NCI-H1092 treated with DMSO at 0.1 percent for 48 hours (cell line): ENCODE data around the gene GHR.
A peak's percentile ranks its signal among the peaks of the same experiment; 100 is the strongest.

ENCODE experiments used
- DNase-seq: peaks from one replicate; lab custom pipeline; 2025; lab: John Stamatoyannopoulos, UW

GHR gene

DNA sequence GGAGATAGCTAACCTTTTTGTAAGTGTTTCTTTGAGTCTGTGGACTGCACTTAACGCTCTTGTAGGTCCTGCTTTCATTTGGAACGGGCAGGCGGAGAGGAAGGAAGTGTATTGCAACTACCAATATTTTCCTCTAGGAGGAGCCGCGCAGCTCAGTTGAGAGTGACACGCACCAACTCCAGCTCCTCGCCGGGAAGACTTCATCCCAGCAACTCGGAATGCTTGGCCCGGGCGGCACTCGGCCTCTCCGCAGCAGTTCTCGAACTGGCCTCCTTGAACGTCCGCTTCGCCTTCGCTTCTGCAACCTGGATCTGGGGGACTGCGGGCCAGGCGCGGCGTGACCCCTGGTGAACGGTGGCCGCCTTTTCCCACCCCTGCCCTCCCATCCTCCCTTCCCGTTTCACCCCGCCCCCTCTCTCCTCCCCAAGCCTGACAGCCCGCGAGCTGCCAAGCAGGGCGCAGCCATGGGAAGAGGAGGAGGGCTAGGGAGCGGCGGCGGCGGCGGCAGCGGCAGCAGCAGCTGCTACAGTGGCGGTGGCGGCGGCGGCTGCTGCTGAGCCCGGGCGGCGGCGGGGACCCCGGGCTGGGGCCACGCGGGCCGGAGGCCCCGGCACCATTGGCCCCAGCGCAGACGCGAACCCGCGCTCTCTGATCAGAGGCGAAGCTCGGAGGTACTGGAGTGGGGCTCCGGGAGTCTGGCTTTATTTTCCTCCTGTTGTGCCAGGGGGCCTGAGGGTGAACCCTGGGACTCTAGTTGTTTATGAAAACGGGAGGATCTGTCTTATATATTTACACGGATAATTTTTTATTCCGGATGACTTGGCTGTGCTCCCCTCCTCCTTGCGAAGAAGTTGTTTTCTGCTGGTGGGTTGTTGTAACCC lies at the start of gene GHR:
Gene GHR (plus strand): TSS at position 155 of the 881 bp plus-strand sequence. CDS start 142,436 bp downstream, outside the sequence.
- DNase-seq = peak; percentile 58

DNA sequence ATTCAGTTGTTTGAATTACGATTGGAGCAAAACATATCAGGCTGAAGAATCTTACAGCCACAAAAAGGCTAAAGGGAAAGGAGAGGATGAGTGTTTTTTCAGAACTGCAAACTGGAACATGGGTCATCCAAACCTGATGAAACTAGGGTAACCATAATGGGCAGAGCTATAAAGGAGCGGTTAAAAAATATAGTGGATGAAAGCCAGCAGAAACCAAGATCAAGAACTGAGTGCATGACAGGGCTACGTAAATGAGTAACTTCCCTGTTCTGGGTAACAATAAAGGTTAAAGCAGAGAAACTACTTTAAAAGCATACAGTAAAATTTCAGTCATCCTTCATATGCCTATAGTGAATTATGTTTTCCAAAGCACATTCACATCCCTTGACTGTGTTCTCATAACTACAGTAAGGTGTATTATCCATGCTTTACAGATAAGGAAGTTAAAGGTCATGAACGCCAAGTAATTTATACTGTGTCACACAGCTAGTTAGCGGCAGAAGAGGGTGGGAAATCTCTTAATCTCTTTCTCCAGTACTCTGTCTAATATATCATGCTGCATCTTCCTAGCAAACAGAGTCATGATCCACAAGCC lies 48.5 kb upstream of the GHR start:
- DNase-seq = no peak

DNA sequence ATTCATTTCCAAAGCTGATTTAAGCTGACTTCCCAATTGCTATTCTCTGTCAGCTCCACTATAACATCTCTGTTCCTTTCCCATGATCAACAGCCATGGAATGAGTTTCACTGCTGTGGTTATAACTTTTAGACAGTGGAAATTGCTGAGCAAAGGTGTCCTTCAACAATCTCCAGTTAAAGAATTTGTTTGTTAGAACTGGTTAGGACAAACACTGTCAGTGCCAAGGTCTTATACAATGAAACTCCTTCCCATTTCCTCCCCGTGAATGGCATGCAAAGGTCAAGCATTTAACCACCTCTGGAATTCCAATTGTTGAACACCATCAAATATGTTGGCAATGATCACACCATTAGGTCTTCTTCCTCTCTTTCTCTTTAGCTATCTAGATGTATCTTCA lies 45.7 kb upstream of the GHR start:
- no peak for DNase-seq

DNA sequence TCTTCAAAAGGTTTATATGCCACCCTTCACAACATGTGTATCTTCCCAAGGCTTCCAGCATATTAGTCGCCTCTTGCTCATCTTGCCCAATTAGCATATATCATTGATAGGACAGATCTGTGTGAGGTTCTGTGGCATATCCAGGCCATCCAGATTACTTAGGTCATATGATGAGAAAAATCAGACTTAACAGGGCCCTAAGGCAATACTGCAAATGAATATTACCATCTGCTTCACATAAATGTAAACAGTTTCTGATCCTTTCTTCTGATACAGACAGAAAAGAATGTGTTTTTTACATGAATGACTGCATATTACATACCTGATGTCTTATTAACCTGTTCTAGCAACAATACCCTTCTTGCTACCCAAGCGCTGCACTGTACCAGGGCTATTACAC lies 41.3 kb upstream of the GHR start:
- DNase-seq = no peak

DNA sequence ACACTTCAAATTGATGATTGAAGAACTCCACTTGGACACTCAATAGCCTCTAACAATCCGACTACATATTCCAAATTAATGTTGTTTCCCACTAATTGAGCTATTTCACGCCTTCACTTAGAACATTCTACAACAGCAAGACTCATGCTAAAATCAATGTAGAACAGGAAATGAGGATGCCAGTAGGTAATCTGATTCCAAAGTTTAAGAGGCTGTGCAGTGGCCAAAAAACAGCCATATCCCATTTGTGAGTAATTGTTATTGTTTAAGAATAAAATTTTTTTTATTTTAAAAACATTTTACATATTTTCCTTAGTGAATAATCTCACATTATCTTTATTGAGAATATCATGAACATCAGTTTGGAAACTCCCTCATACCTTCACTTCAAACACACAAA lies 35.7 kb upstream of the GHR start:
- no peak for DNase-seq

DNA sequence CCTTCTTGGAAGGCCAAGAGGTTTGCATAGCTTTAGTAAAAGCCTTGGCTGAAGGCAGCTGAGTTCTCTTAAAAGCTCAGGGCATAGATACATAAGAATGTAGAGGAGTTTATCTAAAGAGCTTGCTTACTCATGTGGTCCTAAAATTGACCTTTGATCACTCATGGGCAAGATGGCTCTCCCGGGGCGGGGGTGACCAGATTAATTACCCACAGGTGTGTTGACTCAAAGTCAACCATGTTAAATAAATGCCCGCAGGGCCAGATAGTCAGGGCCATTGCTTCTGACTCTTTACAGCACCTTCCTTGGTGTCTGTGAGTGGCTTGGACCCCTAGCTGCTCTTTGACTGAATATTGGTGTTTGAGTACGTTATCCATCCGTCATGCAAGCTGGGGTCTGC lies 33.1 kb upstream of the GHR start:
- no peak for DNase-seq

DNA sequence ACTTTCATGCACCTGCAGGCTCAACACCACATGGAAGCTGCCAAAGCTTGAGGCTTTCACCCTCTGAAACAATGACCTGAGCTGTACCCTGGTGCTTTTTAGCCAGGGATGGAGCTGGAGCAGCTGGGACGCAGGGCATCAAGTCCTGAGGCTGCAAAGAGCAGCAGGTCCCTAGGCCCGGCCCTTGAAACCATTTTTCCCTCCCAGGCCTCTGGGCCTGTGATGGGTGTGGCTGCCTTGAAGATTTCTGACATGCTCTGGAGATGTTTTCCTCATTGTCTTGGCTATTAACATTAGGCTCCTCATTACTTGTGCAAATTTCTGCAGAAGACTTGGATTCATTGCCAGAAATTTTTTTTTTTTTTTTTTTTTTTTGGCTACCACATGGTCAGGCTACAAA lies 30.3 kb upstream of the GHR start:
- DNase-seq = no peak

DNA sequence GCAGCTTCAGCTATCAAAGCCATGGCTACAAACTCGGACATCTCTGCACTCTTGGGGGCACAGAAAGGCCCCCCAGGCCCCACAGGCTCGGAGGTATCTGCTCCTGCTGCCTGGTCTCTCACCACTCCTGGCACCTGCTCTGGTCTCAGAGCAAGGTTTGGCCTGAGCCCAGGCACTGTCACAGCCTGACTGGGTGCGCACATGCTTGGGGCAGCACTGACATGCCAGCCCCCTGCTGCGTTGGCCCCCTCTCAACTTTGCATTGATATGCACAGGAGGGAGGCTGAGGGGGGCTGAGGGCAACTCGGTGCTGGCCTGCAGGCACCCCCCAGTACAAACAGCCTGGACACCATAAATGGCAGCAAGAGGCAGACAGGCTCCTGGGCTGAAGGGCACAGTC lies 27.1 kb upstream of the GHR start:
- DNase-seq = no peak

DNA sequence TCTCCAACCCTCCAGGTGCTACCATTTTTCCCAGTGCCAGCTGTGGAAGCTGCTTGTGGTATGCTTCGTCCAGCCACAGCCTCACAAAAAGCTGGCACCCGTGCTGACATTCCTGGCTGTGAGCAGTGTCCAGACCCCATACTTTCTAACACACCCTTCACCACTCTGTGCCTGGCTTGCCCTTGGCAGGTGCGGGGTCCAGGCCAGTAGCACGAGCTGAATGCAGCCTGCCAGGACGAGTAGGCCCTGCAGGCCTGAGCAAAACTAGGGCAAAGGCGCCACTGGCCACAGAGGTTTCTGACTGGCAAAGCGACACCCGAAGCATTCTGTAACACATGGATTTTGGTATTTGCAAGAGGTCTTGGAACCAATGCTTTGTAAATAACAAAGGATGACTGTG lies 26.0 kb upstream of the GHR start:
- DNase-seq = no peak

DNA sequence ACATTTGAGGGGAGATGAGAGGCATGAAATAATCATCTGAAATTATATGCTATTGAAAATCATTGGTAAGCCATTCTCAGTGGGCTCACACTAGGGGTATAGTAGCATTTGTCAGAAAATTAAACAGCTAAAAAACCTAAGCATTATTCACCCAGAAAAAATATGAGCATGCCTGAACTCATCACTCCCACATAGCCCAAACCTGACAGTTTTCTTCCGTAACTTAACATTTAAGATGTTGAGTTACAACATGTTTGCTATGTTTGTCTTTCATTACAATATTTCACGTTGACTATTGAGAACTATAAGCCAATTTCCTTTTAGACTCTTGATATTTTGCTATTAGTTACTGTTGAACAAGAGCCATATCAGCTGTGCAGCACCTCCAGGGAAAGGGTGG lies 23.5 kb upstream of the GHR start:
- no peak for DNase-seq

DNA sequence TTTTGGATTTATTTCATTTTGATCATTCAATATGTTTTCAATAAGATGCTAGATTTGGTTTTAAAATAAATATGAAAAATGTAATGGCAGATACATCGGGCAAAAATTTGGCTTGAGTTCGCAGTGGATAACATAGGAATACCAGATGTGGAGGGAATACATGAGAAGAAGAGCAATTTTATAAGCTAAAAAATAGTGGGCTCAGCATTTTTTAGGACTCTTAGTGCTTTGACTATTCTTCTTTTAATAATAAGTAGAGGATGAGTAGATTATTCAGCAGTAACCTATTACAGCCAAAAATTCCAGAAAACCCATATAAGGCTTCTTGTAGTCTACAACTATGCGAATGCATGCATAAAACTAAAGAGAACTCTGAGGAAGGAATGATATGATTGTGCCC lies 22.8 kb upstream of the GHR start:
- no peak for DNase-seq

DNA sequence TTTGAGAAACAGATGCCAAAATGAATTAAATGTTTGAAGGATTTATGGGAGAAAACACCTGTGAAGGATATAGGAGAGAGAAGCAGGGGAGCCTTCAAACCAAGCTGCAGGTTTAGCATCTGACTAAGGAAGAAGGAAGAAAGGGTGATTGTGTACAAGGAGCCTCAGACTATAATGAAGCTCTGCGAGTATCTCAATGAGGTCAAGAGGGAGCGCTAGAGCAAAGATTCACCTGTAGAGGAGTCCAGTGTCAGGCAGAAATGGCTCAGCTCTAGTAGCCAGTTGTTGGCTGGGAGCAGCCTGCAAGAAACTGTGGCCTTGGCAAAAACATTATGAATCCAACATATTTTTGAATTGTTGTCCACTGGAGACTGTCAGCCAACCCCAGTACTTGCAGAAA lies 20.0 kb upstream of the GHR start:
- DNase-seq = no peak

DNA sequence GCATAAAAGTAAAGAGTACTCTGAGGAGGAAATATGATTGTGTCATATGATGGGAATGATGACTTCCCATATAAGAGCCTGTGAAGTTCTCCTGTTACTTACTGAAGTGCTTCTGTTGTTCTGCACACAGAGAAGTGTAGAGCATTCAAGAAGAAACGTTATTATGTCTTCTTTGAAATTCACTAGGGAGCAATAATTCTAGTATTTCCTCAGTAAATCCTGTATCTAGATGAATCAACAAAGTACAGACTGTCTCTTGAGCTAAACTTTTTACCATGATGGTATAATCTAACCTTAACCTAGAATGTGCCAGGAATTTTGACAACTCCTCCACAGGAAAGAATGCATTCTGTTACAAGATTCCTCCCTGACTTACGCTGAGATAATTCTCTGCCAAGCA lies 18.9 kb upstream of the GHR start:
- DNase-seq = no peak

DNA sequence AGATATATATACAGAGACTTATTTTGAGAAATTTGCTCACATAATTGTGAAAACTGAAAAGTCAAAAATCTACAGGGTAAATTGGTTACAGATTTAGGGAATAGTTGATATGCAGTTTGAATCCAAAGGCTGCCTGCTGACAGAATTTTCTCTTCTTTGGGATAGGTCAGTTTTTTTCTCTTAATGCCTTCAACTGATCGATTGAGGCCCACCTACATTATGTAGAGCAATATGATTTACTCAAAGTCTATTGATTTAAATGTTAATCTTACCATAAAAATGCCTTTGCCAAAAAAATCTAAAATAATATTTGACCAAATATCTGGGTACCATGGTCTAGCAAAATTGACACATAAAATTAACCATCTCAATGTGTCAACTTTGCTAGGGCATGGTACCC lies 3.9 kb upstream of the GHR start:
- no peak for DNase-seq

DNA sequence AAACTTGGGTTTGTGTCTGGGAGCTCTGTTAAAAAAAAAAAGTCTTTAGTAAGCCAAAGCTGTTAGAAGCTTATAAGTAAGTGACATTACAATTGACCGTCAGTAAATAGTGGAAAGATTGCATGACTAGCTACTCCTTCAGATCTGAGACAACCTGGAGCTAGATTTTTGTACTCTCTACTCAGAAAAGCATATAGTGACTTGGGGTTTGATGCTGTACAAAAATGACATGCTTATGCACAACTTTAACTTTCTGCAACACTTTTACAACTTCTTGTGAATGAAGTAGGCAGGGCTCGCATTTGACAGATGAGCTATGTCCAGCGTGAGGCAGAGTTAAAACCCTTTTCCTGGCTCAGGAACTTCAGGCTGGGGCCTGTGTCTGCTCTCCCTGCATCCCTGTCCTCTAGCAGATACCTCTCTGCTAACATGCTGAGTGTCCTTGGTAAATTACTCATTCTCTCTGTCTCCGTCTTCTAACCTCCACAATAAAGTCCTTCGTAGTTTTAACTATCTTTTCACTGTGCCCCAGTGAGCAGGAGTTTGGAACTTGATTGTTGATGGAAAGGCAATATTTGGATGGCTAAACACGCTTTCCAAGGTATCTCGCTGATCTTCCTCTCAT lies 471 bp upstream of the GHR start:
- no peak for DNase-seq

DNA sequence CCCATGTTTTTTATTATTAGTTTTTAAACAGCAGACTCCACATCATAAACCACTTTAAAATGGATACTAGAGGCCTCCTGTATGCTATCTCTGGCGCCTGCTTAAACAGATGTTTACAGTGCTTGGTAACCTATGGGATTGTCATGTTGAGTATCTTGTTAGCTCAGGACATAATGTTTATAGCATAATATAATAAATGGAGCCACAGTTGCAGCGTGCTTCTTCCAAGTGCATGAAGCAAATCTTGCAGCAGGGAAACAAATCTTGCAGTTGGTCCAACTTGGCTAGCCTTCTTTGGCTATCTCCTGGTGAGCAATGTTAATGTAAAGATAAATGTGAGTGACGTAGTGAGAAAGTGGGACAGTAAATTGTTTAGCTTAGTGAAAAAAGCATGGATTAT lies 2.8 kb downstream of the GHR start:
- no peak for DNase-seq

DNA sequence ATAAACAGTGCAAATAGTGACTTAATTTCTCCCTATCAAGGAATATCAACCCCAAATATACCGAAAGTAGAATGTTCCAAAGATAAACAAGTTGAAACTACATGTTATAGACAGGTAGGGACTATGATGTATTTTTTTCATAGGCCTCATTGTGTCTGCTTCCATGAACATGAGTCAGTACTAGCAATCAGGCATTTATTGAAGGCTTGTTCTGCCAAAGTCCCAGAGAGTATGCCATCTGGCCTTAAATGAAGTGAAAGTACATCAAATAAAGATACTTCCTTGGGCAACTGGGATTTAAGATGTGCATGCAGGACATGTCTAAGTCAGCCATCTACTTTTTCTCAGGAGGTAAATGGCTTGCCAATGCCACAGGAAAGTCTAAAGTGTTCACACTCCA lies 6.5 kb downstream of the GHR start:
- no peak for DNase-seq

DNA sequence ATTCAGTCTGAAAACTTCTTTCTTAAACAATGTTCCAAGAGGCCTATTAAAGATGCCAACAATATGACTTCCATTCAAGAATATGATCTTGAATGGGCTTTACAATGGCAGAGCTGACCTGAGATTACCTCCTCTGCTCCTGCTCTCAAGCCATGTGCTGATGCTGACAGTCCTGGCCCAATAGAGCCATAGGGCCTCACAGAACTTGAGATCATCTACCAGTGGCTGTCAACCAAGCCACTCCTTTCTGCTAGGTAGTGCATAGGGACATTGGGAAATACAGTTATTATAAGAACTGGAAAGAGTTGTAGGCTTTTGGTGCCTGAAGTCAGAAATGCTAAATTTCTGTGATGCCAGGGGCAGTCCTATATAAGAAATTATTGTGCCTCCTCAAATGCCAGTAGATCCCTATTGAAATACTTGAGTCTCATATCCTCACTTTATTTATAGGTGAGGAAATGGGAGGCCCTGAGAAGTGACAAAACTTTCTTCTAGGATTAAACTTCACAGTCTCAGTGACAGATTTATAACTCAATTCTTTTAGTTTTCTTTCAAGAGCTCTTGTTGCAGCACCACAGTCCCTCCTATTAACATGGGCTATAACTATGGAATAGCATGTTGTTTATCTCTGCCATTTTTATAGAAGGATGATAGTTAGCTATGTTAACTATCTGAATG lies 10.9 kb downstream of the GHR start:
- DNase-seq = no peak

DNA sequence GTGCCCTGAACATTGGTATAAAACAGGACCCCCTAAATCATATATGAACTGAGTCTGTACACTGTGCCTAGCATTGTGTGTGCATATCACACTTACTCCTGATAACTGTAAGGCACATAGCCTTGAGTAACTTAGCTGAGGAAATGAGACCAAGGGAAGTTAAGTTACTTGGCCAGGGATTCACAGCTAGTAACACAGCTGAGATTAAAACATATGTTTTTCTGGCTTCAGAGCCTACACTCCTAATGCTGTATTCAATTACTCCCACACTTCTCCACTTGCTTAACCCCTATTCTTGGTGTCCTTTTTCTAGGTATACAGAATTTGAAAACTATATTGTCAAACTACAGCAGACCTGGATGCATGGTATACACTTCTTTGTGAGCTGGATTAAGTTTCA lies 12.8 kb downstream of the GHR start:
- no peak for DNase-seq

DNA sequence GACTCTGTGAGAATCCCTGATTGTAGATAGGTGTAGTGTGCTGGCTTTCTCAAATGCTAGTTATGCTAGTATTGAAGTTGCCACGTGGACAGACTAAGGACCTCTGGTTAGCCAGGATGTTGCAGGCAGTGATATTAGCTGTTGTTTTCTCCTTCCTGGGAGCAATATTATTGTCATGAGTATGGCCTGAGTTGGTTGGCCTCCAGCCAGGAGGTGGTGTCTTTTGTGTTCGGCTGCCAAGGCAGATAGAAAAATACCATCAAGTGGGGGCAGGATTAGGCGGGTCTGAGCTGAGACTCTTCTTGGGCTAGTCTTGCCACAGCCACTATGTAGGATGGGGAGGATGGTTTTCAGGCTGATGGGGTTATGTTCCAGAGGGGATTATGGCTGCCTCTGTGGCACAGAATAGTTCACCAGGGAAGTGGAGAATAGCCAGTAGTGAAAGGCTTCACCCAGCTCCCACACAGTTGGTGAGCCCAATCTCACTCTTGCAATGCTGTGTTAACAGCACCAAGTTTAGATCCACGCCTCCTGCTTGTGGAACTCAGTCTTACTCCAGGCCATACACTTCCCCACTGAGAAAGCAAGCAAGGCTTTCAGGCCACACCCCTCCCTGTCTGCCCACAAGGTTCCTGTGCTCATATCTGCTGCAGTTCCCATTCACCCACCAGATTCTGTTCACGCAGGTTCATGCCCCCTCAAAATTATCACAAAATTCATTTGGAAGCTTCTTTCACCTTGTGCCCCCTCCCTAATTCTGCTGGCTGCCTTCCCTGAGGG lies 31.2 kb downstream of the GHR start:
- no peak for DNase-seq

DNA sequence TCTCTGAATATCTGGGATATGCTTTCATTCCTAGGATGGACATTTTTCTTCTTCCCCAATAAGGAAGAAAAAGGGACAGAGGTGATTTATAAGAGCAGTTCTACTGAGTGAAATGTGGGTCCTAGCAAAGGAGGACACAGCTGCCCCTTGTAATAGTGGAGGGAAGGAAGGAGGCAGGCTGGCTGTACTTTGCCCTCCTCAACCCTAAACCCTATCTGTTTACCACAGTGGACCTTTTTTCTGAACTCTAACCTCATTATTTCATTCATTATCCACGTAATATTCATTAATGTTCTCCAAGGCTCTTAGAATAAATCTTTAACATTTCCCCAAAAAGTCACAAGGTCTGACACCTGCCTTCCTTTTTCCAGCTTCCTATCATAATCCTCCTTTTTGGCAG lies 37.8 kb downstream of the GHR start:
- DNase-seq = no peak

DNA sequence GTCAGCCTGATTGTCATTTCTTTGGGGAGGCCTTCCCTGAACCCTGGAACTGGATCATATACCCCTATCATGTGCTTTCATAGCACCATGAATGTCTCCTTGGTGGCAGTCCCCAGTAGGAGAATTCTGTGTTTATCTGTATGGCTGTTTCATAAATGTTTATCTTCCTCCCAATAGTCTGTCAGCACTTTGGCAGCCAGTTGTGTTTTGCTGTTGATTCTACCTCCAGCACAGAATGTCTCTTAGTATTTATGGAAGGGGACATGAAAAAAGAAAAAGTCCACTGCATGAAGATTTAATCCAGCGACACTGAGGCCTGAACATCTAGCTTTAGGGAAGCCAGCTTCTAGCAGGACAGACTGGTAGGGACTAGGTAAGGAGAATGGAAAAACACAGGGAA lies 38.3 kb downstream of the GHR start:
- no peak for DNase-seq
